ENCODE measurements around the gene WDFY4.
A peak's percentile ranks its signal among the peaks of the same experiment; 100 is the strongest.
"Not testable (repeated sequence)": the region's sequence is repeated elsewhere in the genome, so short reads cannot be mapped to it uniquely, and the experiment has no call there.

Gene WDFY4

GRCh38 chr10:48684792-48685623 lies at the start of gene WDFY4:
Gene WDFY4 (plus strand): TSS chr10:48684873. CDS start chr10:48709733, 24,860 bp downstream.
- DNase-seq, result no peak

- no peak for DNase-seq
Measured at GRCh38 chr10:48634984-48635557, 49.6 kb upstream of the WDFY4 start.

- no peak for DNase-seq
Measured at GRCh38 chr10:48636231-48636630, 48.4 kb upstream of the WDFY4 start.

- DNase-seq, result no peak
Measured at GRCh38 chr10:48636901-48637300, 47.8 kb upstream of the WDFY4 start.

- DNase-seq, result no peak
Measured at GRCh38 chr10:48638158-48638557, 46.5 kb upstream of the WDFY4 start.

GRCh38 chr10:48638739-48639527 lies 45.7 kb upstream of the WDFY4 start:
- no peak for DNase-seq

- no peak for DNase-seq
Measured at GRCh38 chr10:48639632-48640031, 45.0 kb upstream of the WDFY4 start.

GRCh38 chr10:48640326-48640725 lies 44.3 kb upstream of the WDFY4 start:
- DNase-seq, result no peak

- not testable (repeated sequence) for DNase-seq
Measured at GRCh38 chr10:48641099-48641690, 43.5 kb upstream of the WDFY4 start.

GRCh38 chr10:48645600-48645999 lies 39.1 kb upstream of the WDFY4 start:
- no peak for DNase-seq

- not testable (repeated sequence) for DNase-seq
Measured at GRCh38 chr10:48647073-48647472, 37.6 kb upstream of the WDFY4 start.

GRCh38 chr10:48648172-48648942 lies 36.3 kb upstream of the WDFY4 start:
- DNase-seq, result no peak

- no peak for DNase-seq
Measured at GRCh38 chr10:48649349-48649944, 35.2 kb upstream of the WDFY4 start.

- DNase-seq, result no peak
Measured at GRCh38 chr10:48651293-48651692, 33.4 kb upstream of the WDFY4 start.

- DNase-seq, result no peak
Measured at GRCh38 chr10:48651839-48652238, 32.8 kb upstream of the WDFY4 start.

- DNase-seq, result no peak
Measured at GRCh38 chr10:48652344-48652743, 32.3 kb upstream of the WDFY4 start.

GRCh38 chr10:48653347-48653746 lies 31.3 kb upstream of the WDFY4 start:
- no peak for DNase-seq

GRCh38 chr10:48653944-48654698 lies 30.6 kb upstream of the WDFY4 start:
- no peak for DNase-seq

- DNase-seq, result peak; percentile 24
Measured at GRCh38 chr10:48655411-48656240, 29.0 kb upstream of the WDFY4 start.

- DNase-seq, result peak; percentile 84
Measured at GRCh38 chr10:48656241-48656913, 28.3 kb upstream of the WDFY4 start.

Data from NCI-H345 (cell line).